Activated CD4-positive, alpha-beta T cell treated with anti-CD3 and anti-CD28 coated beads, Interleukin-2, amount 50 U/mL, for 24 hours (primary cell): Measurements from ENCODE around the gene PRM3.

Experiments used
- DNase-seq, 2 donors: peaks; one replicate each; pipeline ENCODE4 v3.0.0-alpha.2; 2020; ENCODE audit warnings: low read depth in 1 of 2, low spot score in 1 of 2

The PRM3 gene

DNA sequence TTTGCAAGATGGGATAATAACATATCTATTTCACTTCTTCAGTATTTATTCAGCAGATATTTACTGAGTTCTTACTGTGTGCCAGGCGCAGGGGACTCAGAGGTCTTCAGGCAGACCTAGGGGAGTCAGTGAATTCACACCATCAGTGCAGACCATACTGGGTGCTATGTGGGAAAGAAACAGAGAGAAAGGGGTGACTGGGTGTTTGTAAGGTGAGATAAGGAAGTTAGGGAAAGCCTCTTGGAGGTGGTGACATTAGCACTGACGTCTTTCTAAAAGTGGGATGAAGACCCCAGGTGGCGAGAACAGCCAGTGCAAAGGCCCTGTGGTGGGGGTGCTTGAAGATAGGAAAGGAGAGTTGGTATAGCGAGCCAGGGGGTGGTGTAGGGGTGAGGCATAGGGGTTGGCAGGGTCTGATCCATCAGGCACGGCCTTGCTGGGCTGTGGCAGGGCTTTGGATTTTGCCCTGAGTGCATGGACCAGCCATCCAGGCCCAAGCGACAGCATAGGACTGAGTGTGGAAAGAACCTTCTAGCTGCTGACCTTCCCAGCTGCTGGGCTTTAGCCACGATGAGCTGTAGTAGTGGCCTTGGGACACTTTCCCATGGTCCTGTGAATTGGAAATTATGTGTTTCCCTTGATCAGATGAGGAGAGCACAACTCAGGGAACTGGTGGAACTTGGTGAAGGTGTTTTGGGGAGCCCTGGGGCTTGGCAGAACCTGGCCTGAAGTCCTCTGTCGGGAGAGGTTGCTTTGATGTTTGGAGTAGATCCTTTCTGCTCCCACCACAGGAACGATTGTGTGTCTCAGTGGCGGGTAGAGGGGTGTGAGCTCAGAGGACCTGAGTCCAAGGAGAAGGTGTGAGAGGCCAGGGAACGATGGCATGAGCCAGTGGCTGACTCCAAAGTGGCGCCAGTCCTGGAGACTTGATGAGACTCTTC, 13.5 kb downstream of the PRM3 start:
- DNase-seq: no peak

- peak in 1 of 2 donors; percentile 32 for DNase-seq
These were observed 14.6 kb downstream of the PRM3 start for GRCh38 chr16:11258553-11259492.

GRCh38 chr16:11257131-11257938, 16.1 kb downstream of the PRM3 start:
- DNase-seq: peak; percentile 17 to 45

GRCh38 chr16:11256661-11257130, 16.7 kb downstream of the PRM3 start:
- peak in 1 of 2 donors; percentile 28 for DNase-seq

DNA sequence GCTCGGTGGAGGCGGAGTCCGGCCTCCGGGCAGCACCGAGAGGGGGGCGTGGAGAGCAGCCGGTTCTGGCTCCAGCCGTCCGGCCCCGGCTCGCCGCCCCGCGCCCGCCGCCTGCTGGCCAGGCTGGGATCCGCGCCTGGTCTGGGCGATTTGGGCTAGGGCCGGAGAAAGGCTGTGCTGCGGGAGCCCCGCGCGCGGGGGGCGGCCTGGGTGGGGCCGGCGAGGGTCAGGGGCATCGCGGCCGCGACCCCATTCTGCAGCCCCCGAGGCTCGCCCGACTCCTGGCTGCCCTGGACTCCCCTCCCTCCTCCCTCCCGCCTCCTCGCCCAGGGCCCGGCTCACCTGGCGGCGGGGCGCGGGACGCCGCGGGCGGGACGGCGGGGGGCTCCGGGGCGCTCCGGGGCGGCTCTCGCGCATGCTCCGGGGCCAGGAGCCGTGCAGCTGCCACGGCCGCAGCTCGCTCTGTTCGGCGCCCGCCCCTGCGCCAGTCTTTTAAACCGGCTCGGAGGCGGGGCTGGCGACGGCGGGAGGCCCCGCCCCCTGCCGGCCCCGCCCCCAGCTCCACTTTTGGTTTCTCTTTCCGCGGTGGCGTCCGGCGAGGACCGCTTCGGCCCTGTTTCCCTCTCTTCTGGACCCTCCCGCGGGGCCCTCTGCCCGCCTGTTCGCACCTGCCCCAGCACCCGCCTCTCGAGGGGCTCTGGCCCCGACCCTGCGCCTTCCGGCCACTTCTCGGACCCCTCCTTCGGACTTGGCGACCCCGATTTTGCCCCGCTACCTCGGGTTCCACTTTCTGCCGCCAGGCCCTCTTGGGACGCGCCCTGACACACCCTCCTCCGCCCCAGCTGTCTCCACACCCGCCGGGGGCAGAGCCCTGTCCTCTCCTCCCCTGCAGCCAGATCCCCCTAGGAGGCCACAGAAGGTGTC, 17.4 kb downstream of the PRM3 start, which contains the start of gene SOCS1:
SOCS1 (minus strand) TSS at position 468 of the 924 bp plus-strand sequence. CDS start 726 bp downstream, outside the sequence.
- peak; percentile 82 to 89 for DNase-seq

DNA sequence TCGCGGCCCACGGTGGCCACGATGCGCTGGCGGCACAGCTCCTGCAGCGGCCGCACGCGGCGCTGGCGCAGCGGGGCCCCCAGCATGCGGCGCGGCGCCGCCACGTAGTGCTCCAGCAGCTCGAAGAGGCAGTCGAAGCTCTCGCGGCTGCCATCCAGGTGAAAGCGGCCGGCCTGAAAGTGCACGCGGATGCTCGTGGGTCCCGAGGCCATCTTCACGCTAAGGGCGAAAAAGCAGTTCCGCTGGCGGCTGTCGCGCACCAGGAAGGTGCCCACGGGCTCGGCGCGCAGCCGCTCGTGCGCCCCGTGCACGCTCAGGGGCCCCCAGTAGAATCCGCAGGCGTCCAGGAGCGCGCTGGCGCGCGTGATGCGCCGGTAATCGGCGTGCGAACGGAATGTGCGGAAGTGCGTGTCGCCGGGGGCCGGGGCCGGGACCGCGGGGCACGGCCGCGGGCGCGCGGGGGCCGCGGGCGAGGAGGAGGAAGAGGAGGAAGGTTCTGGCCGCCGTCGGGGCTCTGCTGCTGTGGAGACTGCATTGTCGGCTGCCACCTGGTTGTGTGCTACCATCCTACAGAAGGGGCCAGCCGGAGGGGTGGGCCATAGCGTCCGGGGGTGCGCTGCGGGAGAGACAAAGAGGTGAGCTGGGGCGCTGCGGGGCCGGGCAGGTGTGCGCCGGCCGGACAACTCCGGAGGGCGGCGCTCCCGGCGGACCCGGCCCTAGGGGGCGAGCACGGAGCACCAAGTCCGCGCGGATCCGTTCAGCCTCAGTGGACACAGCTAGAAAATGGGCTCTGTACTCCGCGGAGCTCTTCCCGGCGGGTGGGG, 18.3 kb downstream of the PRM3 start:
- peak; percentile 30 to 43 for DNase-seq

- DNase-seq: no peak
These were observed 19.2 kb downstream of the PRM3 start for GRCh38 chr16:11253995-11254912.

DNA sequence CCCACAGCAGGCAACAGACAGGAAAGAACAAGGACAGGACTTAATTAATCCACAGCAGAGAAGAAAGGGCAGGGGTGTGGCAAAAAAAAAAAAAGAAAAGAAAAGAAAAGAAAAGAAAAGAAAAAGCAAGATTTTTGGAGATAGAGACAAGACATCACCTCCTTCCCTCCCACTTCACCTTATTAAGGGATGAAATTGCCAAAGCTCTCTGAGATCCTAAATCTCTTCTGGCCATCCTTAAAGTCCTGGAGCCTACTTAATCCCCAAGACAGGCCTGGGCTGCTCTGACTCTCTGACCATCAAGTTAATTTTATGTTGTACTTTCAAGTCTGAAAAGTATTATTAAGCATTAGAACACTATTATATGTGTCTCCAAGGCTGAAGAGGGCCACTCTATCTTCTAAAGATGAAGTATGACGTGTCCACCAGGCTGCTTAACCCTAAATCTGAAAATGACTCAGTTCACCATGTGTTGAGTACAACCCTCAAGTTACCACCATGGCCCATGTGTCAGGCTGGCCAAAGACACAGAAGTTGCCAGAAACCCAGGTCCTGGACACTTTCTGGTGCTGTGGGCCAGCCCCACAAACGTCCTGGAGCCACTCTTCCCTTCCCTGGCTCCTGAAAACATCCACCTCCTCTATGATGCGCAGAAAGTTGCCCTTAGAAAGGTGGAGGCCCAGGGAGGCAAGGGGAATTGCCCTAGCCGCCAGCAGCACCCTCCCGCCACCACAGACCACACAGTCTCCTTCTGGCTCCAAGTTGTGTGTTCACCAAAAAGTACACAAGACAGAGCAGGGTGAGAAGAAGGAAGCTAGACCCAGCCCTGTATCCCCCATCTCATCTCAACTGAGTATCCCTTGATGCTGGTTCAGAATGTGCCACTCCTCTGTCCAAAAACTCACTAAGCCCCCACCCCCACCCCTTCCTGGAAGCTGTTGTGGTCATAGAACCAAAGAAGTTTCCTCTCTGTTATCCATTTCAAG, 20.1 kb downstream of the PRM3 start:
- peak; percentile 32 to 35 for DNase-seq

DNA sequence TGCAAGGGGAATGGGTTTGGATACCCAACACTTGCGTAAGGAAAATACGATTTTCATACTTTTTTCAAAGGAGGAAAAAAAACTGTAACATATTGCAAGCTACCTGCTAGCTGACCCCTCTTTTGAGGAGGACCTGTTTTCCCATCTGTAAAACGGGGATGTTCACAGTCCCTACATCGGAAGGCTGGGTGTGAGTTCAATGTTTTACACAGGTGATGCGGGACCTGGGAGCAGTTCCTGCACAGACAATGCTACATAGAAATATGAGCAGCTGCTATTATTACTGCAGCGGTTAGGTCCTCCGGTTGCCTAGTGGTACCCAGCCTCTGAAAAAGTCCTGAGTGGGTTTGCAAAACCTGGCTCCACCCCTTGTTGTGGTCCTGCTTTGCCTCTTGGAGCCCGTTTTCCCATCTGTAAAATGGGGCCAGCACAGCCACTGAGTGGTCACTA, 20.9 kb downstream of the PRM3 start:
- DNase-seq: peak in 1 of 2 donors; percentile 28

DNA sequence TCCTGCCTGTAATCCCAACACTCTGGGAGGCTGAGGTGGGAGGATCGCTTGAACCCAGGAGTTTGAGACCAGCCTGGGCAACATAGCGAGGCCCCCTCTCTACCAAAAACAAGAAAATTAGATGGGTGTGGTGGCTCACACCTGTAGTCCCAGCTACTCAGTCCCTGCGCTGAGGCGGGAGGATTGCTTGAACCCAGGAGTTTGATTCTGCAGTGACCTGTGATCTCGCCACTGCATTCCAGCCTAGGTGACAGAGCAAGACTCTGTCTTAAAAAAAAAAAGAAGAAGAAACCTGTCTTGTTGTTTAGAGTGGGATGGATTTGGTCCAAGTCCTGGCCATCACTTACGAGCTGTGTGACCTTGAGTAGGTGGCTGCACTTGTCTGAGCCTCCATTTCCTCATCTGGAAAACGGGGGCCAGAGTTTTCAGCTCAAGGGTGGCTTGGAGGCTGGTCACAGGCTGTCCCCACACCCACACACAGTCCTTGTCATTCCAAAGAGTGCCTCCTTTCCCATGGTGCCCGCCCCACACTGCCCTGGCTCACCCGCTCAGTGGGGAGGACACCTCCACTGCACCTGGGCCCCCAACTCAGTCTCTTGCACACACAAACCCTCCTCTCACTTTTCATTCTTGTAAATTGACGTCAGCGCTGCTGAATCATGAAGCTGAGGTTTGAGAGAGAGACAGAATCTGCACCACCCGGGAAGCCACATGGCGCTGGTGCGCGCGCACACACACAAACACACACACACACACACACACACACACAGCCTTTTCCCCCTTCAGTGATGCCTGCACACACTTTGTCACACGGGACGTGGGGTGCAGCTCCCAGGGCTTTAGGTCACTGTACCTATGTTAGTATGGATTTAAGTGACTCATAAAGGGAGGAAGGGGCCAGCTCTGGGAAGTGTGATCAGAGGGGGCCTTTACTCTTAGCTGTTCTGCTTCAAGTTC, 21.6 kb downstream of the PRM3 start:
- DNase-seq: peak; percentile 65 to 81

DNA sequence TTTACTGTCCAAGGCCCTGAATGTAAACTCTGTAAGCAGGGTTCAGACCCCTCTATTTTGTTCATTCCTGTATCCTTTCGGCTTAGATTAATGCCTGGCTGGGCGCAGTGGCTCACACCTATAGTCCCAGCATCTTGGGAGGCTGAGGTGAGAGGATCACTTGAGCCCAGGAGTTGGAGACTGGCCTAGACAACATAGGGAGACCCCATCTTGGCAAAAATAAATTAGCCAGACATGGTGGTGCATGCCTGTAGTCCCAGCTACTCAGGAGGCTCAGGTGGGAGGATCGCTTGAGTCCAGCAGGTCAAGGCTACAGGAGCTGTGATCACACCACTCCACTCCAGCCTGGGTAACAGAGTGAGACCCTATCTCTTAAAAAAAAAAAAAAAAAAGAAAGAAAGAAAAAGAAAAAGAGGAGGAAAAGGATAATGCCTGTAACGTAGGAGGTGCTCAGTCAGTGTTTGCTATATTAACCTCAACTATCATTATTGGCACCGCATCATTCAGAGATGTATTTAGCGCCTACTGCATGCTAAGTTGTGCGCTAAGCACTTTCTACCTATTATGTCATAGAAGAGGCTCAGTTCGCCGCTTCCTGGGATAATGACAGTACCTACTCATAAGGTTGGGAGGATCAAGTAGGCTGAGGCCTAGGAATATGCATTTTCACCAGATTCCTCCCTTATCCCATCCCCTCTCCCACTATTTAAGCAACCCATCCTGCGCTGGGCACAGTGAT, 22.5 kb downstream of the PRM3 start:
- DNase-seq: no peak

DNA sequence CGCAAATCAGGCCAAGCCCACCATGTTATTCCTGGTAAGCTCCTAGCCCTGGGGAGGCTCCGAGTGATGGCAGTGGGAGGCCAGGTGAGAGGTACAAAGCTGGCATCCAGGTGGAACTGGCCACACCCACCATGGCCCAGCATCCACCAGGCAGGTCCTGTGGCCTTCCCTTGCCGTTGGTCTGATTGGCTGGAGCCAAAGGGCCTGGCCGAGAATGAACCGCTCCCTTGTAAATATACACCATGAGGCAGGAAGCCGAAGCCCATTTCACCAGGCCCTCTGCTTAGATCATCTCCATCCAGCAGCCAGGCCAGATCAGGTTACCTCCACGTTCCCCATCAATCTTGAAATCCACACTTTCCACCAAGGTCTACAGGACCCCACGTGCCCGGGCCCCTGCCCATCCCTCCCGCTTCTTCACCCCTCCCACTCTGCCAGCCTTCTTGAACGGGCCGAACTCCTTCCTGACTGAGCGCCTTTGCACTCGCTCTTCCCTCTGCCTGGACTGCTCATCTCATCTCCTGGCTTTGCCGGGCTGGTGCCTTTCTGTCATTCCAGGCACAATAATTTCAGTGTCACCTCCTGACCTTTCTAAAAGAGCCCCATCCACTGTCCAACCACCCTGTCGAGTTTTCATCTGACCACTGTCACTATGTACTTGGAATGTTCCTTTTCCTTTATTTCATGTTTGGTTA, 23.2 kb downstream of the PRM3 start:
- DNase-seq: peak in 1 of 2 donors; percentile 16

GRCh38 chr16:11249233-11250061, 24.0 kb downstream of the PRM3 start:
- no peak for DNase-seq
